ENCODE results near the gene KCNA2.

Gene KCNA2

GRCh38 chr1:110628323-110629105 is 22.4 kb upstream of the KCNA2 start:
- no peak for ATAC-seq

- no peak for ATAC-seq
These were observed 21.6 kb upstream of the KCNA2 start for GRCh38 chr1:110627764-110628163.

GRCh38 chr1:110626889-110627288 is 20.7 kb upstream of the KCNA2 start:
- ATAC-seq = no peak

GRCh38 chr1:110620686-110621085 is 14.5 kb upstream of the KCNA2 start:
- ATAC-seq = no peak

GRCh38 chr1:110620250-110620615 is 14.1 kb upstream of the KCNA2 start:
- ATAC-seq = no peak

GRCh38 chr1:110619412-110620249 is 13.5 kb upstream of the KCNA2 start:
- ATAC-seq = peak; percentile 88 to 92

GRCh38 chr1:110618668-110619067 is 12.5 kb upstream of the KCNA2 start:
- no peak for ATAC-seq

- ATAC-seq = no peak
These were observed 11.4 kb upstream of the KCNA2 start for GRCh38 chr1:110617589-110617988.

GRCh38 chr1:110617116-110617515 is 11.0 kb upstream of the KCNA2 start:
- ATAC-seq = no peak

- ATAC-seq = no peak
These were observed 10.4 kb upstream of the KCNA2 start for GRCh38 chr1:110616587-110616986.

- no peak for ATAC-seq
These were observed 9.5 kb upstream of the KCNA2 start for GRCh38 chr1:110615548-110616130.

- ATAC-seq = no peak
These were observed 6.0 kb upstream of the KCNA2 start for GRCh38 chr1:110612060-110612745.

- ATAC-seq = no peak
These were observed 4.6 kb upstream of the KCNA2 start for GRCh38 chr1:110610696-110611286.

GRCh38 chr1:110610084-110610483 is 3.9 kb upstream of the KCNA2 start:
- peak in 1 of 2 donors; percentile 57 for ATAC-seq

- ATAC-seq = no peak
These were observed 2.1 kb upstream of the KCNA2 start for GRCh38 chr1:110608247-110608646.

- ATAC-seq = peak in 1 of 2 donors; percentile 5
These were observed 1.5 kb upstream of the KCNA2 start for GRCh38 chr1:110607536-110608230.

GRCh38 chr1:110606657-110607535 is 738 bp upstream of the KCNA2 start:
- peak; percentile 46 to 47 for ATAC-seq

- ATAC-seq = no peak
These were observed 712 bp downstream of the KCNA2 start for GRCh38 chr1:110605446-110605845.

- ATAC-seq = no peak
These were observed 1.5 kb downstream of the KCNA2 start for GRCh38 chr1:110604586-110605148.

- no peak for ATAC-seq
These were observed 3.1 kb downstream of the KCNA2 start for GRCh38 chr1:110603058-110603457.

- ATAC-seq = no peak
These were observed 3.7 kb downstream of the KCNA2 start for GRCh38 chr1:110602466-110602865.
